HuH-7.5 (cell line): Measurements from ENCODE around the gene JPT2.
"Not testable (repeated sequence)": the region's sequence is repeated elsewhere in the genome, so short reads cannot be mapped to it uniquely, and the experiment has no call there.

Experiments used
- DNase-seq: peaks from one replicate; pipeline ENCODE4 v3.0.0; 2011; ENCODE audit warnings: low spot score

JPT2 gene

DNA sequence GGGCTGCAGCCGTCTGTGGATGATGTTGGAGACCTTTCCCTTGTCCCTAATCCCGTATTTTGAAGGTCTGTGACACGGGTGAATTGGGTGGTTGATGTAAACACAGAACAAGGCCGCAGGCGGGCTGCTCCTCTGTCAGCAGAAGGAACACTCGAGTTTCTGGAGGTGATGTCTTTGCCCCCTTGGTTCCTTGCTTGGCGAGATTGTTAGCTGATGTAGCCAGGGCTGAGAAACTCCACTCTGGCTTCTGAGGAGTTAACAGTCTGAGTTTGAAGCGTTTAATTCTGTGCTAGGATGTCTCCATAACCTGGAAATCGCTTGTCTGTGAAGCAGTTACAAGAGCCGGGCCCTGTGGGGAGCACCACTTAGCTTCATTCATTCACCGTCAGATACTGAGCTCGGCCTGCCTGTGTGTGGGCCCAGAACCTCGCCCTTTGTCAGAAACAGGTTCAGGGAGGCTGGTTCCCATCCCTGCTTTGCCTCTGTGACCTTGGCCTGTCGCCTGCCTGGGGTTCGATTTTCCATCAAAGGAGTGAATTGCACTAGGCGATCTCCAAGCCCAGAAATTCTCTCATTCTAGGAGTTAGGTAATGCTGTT lies 29.2 kb downstream of the JPT2 start:
- DNase-seq: no peak

DNA sequence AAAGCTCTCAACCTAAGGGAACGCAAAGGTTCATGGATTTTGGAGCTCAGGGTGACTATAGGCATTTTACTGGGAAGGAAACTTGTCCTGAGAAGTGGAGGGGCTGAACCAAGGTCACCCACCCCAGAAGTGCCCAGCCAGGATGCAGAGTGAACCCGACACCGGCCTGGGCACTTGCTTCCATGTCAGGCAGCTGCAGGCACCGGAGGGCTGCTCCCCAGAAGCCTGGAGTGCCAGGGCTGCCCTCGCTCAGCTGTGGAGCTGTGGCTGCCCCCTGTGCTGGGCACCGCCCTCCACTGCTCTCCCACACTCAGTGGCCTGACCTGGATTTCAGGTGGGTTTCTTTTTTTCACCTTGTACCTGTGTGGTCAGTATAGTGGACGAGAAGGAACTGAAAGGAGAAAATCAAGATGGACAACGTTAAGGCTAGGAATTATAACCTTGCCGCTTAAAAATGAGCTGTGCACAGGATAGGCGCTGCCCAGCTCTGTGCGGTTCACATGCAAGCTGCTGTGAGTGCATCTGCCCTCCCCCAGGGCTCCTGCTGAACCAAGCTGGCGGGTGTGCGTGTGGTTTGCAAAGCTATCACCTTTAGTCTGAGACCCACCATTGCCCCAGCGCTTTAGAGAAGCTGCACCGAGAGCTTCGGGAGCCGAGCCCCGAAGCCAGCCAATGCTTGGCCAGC lies 30.1 kb downstream of the JPT2 start:
- DNase-seq: no peak

DNA sequence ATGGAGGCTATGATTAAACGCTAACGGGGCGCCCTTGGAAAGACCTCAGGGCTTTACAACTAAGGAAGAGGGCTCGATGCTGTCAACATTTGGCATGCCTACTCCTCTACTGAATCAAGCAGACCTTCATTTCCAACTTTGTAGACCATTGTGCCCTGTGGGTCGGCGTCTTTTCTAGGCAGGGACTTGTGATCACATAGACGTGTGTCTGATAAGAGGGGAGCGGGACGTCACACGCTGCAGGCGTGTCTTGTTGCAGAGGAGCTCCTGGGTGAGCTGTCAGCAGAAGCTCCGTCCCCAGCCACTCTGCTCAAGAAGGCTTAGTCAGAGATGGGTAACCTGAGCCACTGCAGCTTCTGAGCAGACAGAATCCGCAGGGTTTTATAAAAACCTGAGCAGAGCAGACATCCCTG lies 30.7 kb downstream of the JPT2 start:
- no peak for DNase-seq

DNA sequence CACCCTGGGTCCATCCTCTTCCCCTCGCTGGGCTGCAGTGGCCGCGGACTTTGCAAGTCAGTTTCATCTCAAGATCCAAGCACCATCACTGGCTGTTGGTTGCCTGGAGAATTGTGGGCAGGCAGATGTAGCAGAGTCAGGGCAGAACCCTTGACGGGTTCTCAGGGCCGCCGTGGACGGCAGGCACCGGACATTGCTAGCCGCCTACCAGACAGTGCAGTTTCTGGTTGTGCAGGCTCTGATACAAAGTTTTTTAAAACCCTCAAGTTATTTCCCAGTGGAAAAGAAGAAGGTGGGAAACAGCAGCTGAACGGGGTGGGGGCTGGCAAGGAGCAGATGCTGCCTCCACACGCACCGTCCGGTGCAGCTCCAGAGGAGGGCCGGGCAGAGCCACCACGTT lies 31.3 kb downstream of the JPT2 start:
- DNase-seq: no peak

DNA sequence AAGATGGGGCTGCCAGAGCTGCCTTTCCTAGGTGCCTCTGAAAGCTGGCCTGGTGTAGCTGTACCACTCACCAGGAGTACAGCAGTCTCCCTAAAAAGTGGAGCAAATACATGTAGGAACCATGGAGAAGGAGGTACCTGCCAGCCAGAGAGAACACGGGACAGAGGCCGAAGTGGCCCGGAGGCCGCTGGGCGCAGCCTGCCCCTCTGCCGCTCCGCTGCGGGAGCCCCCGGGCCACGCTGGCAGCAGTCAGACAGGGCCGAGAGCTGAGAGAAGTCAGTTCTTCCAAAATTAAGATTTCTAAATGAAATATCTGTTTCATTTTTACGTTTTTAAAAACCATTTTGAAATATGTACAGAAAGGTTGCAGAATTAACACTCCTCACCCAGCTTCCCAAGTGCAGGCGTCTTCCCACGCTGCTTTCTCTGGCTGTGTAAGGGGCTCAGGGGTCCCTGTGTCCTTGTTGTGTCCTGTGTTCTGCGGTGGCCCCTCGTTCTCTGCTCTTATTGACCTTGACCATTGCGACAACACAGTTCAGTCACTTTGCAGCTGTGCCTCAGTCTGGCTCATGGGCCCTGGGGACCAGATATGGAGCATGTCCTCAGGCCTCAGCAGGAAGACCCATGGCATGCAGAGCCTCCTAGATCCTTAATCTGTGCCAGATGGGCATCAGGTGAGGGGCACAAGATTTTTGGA lies 32.9 kb downstream of the JPT2 start:
- DNase-seq: no peak

DNA sequence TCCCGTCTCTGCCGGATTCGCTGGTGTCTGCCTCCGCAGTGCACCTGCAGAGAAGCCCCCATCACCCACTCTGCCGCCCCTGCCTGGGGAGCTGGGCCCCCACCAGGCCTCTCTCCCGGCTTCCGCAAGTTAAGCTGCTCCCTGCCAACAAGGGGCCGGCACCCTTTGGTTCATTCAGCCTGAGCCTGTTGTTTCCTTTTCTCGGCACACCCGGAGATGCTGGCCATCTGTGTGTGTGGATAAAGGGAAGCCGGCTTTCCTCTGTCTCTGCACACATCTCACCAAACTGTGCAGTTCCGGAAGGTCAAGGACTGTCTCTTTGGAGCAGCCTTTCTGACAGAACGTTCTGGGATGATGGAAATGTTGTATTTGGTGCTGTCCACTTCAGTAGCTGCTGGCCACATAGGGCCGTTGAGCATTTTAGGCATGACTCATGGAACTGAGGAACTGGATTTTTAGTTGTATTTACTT lies 34.7 kb downstream of the JPT2 start:
- DNase-seq: no peak

DNA sequence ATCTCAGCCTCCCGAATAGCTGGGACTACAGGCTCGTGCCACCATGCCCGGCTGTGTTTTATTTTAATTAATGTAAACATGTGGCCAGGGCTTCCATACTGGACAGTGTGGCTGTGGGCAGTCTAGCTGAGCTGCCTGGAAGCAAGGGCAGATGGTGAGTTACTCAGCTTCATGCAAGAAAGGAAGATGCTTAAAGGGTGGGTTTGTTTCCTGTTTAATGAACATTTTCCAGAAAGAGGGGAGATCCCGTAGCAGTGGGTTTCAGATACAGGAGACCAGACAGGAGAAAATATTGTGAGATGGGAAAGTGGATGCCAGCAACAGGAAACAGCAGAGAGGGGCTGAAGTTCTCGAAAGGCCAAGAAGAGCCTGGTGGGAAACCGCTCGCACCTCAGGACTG lies 35.3 kb downstream of the JPT2 start:
- DNase-seq: no peak

DNA sequence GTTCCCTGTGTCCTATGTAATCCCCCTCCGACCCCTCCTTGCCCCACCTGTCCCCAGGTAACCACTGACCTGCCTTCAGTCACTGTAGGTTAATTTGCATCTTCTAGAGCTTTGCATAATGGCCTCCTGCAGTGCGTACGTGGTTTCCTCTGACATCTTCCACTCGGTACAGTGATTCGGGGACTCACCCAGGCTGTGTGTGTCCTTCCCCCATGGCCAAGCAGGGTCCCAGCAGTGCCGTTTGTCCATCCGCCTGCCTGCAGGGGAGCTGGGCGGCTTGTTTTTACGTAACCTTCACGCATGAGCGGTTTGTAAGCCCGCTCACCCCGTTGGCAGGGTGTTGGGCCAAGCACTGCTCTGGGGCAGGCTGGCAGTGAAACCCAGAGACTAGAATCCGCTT lies 35.9 kb downstream of the JPT2 start:
- no peak for DNase-seq

DNA sequence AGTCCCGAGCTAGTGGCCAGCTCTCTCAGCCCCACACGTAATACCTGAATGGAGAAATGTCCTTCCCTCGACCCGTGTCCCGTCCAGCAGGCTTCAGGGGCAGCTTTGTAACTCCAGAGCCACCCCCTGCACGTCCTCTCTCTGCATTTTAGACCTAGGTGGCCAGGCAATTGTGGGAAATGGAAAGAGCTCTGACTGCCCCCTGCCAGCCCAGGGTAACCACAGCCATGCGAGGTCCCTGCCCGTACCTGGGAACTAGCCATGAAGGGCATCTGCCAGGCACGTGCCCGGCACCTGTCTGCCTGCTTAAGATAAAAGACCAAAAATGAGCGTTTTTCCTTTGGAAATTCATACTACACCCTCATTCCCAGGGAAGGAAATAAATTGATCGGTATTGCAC lies 37.1 kb downstream of the JPT2 start:
- no peak for DNase-seq

DNA sequence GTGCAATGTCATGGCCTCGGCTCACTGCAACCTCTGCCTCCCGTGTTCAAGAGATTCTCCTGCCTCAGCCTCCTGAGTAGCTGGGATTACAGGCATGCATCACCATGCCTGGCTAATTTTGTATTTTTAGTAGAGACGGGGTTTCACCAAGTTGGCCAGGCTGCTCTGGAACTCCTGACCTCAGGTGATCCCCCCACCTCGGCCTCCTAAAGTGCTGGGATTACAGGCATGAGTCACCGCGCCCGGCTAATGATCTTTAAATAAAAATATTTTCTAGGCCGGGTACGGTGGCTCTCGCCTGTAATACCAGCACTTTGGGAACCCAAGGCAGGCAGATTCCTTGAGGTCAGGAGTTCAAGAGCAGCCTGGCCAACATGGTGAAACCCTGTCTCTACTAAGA lies 40.2 kb downstream of the JPT2 start:
- not testable (repeated sequence) for DNase-seq

DNA sequence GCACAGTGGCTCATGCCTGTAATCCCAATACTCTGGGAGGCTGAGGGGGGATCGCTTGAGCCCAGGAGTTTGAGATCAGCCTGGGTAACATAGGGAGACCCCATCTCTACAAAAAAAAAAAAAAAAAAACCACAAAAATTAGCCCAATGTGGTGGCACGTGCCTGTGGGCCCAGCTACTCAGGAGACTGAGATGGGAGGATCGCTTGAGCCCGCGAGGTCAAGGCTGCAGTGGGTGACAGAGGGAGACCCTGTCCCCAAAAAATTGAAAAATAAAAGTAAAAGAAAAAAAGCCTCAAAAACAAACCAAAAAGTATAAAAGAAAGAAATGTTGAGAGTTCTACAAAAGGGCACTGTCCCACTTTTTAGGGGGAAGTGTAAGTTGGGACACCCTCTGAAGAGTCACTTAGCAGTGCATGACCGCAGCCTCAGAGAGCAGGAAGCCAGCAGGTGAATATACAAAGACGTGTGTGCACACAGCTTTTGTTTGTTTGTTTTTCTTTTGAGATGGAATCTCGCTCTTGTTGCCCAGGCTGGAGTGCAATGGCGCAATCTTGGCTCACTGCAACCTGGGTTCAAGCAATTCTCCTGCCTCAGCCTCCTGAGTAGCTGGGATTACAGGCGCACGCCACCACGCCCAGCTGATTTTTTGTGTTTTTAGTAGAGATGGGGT lies 41.6 kb downstream of the JPT2 start:
- peak; percentile 48 for DNase-seq

DNA sequence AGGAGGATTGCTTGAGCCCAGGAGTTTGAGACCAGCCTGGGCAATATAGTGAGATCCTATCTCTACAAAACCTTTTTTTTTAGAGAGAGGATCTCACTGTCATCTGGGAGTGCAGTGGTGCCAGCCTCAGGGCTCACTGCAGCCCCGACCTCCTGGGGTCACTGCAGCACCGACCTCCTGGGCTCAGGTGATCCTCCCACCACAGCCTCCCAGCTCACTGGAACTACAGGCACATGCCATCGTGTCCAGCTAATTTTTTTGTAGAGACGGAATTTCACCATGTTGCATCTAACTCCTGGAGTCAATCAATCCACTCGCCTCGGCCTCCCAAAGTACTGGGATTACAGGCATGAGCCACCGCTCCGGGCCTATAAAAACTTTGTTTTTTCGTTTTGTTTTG lies 43.3 kb downstream of the JPT2 start:
- DNase-seq: no peak

DNA sequence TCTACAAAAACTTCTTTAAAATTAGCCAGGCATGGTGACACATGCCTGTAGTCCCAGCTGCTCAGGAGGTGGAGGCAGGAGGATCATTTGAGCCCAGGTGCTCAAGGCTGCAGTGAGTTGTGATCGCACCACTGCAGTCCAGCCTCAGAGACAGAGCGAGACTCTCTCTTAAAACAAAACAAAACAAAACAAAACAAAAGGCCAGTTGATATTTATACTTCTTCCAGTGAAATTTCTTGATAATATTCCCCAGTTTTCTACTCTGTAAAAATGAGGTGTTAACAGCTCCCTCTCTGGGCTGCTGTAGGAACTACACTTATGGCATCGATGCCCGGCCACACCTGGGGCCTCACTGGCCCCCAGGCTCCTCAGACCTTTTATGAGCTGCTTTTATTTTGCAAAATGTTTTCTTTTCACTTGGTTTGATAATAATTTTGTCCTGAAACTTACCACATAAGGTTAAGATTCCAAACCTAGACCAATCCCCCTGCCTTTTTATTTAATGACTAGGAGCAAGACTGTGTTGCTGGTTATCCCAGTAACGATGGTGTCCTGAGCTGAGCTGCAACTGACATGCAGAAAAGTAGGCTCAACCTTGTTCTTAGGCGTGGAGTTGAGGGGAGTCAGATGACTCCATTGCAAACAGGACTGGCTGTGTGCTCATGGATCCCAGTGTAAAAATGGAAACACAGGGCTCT lies 45.5 kb downstream of the JPT2 start:
- DNase-seq: peak; percentile 57

DNA sequence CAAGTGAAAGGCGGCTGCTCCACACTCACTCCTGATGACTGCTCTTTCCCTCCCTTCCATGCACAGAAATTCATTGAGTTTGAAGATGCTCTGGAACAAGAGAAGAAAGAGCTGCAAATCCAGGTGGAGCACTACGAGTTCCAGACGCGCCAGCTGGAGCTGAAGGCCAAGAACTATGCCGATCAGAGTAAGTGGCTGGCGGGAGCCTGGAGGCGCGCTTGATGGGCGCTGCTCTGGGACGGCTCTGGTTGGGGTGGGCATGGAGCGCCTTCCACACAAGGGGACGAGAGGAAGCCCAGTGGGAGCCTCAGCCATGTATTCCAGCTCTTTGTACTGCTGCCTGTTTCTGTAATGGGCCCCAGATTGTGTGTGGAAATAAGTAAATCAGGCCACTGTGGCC lies 46.4 kb downstream of the JPT2 start:
- no peak for DNase-seq

DNA sequence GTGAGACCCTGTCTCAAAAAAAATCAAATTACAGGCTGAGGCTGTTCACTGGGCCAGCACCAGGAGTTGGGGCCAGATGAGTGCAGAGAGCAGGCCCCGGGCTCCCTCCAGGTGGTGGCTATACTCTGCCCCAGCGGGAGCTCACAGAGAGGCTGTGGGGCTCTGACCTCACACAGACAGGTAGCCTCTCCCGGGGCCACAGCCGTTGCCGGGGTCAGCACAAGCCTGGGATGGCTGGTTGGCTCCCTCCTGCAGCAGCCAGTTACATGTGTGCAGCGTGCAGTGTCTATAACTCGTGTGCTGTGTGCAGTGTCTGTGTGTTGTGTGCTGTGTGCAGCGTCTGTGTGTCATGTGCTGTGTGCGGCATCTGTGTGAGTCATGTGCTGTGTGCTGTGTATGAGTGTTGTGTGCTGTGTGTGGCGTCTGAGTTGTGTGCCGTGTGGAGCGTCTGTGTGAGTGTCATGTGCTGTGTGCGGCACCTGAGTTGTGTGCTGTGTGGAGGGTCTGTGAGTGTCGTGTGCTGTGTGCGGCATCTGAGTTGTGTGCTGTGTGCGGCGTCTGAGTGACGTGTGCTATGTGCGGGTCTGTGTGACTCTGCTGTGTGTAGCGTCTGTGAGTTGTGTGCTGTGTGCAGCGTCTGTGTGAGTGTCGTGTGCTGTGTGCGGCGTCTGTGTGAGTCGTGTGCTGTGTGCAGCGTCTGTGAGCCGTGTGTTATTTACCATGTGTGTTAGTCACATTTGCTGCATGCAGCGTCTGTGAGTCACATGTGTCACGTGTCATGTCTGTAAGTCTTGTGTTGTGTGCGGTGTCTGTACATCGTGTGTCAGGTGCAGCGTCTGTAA lies 48.8 kb downstream of the JPT2 start:
- no peak for DNase-seq

DNA sequence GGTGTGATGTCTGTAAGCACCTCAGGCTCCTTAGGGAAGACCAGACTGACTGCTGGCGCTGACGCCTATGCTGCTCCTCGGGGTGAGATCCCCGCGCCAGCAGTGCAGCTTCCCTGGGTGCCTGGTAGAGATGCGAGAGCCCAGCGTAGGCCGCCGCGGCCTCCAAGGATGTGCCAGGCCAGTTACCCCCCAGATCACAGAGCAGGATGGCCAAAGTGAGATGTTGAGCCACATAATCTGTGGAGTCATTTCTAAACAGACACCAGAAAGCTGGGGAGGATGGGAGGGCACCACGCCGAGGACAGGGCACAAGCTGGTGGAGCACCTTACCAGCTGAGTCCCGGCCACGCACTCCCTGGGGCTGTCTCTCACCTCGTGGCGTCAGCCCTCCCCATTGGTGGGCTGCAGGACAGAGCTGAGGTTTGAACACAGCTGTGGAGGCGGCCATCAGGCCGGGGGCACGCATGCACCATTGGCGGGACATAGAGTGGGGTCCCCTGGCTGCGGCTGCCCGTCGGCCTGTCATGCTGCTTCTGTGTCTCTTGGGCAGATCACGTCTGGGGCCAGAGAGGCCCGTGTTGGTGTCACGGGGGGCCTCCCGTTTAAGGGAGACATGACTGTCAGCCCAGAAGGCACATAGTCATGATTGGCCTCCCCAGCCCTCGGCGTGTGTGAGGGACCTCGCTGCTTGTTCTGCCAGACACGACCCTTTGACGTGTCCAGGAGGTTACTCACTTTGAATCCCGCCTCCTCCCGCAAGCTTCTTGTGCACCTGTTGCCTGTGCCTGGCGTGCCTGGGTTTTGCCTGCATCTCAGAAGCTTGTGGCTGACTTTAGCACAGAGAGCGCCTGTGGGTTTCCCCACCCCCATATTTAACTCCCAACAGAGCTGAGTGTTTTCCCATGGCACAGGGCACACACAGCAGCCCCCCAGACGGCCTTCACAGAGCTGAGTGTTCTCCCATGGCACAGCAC lies 49.9 kb downstream of the JPT2 start:
- DNase-seq: no peak

DNA sequence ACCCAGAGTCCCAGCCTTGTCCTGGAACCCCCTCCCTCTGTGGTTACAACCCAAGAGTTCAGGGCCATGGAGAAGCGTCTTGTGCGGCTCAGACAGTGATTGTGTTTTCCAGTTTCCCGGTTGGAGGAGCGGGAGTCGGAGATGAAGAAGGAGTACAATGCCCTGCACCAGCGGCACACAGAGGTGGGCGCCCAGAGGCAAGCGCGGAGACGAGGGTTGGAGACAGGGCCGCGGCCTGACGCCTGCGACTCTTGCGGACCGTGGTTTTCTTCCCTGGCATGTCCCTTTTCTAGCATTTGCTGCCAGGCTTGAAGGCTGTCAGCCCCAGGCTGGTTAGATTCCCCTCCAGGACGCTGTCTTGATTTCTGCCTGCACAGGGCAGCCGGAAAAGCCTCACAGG lies 50.9 kb downstream of the JPT2 start:
- no peak for DNase-seq

DNA sequence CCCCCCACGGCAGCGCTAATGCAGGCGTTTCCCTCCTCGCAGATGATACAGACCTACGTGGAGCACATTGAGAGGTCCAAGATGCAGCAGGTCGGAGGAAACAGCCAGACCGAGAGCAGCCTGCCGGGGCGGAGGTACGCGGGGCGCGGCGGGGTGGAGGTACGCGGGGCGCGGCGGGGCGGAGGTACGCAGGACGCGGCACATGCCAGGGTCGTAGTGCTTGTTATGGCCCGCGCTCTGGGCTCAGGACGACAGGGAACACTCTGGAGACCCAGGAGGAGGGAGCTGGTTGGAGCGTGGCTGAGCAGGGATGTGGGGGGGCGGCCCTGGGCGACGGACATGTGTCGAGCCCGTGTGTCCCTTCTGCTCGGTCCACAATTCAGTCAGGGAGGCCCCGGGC lies 51.4 kb downstream of the JPT2 start:
- no peak for DNase-seq

DNA sequence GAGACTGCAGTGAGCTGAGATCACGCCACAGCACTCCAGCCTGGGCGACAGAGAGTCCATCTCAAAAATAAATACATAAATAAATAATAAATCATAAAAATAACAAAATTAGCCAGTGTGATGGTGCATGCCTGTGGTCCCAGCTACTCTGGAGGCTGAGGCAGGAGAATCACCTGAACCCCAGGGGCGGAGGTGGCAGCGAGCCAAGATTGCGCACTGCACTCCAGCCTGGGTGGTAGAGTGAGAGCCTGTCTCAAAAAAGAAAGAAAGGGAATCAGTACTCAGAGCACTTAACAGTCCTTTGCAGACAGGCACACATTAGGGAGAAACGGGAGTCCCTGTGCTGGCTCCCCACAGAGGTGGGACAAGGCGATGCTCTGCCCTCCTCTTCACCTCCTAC lies 53.0 kb downstream of the JPT2 start:
- DNase-seq: no peak

DNA sequence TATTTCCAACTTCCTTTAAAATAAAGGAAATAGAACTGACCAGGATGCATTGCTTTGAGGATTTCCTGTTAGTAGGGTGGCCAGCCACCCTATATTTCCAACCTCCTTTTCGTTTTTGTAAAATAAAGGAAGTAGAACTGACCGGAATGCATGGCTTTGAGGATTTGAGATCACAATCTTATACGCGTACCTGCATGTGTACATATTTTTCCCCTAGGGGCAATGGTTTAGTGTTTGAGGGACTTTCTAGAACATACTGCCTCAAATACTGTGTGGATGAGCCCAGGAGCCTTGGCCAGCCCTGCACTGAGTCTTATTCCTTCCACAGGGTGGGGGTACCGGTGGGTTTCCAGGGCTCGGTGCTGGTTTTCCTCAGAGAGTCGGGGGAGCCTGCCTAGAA lies 53.5 kb downstream of the JPT2 start:
- DNase-seq: no peak
